ENCODE measurements around the gene BMPR1A. TPM values are rescaled to one million over a fixed set of nuclear protein-coding genes. Genes with fewer than 3 reads are reported as not detected.

The BMPR1A gene
- total RNA-seq, 2 experiments from 2014 or later, result 8.9 to 11.7 TPM

DNA sequence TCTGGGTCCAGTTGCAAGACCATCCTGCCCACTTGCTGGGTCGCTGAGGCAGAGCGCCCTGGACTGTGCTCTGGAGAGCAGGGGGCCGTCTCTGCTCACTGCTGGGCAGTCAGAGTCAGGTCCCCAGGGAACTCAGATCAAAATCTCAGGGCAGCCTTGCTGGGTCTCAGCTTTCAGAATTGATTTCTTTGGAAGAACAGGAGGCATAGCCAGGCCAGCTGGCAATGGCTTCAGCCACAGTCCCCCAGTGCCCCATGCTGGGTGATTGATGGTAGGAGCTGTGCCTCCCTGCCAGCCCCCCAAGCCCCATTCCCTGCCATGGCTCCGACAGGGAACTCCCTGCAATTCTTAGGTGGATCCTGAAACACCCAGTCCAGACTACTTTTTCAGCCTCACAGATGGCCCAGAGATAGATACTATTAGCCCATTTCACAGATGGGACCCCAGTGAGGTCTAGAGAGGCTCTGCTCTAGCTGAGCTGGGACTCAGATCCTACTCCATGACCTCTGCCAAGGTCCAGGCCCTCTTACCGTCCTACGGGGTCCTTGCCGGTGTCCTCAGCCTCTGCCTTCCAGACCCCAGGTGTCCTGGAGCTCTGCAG lies 200.5 kb downstream of the BMPR1A start:
- Mint-ChIP-seq H3K4me3 (no peak overlapping the region), H3K4me1 (peaks cover 3% of the 10 kb centered on the region), H3K9me3 (peaks cover 15% of the 10 kb centered on the region), H3K36me3 (ENCODE audit: low read depth) (peaks cover 6% of the 10 kb centered on the region), H3K27ac (peak overlapping the region; percentile 71), H3K27me3 (no peaks in the 10 kb centered on the region)
- CTCF ChIA-PET, result interaction anchor here (0.9 to 4.3 kb wide), 5 partner anchors 10 to 18 kb away, joined by 3 to 23 read pairs (median 4); partner anchors contain the start of gene ADIRF
- POLR2A ChIA-PET, result no interaction called here
- no peak for DNase-seq

GRCh38 chr10:86957471-86958115 lies 201.2 kb downstream of the BMPR1A start, which contains the start of gene MMRN2:
MMRN2 (minus strand) TSS chr10:86957615; CDS start chr10:86957541, 74 bp downstream.
- CTCF ChIA-PET, result interaction anchor here (0.6 to 4.3 kb wide), 5 partner anchors 9 to 19 kb away, joined by 3 to 23 read pairs (median 4); partner anchors contain the start of gene ADIRF
- no peaks in the 10 kb centered on the region for H3K27me3 Mint-ChIP-seq
- DNase-seq, result no peak
- no peaks in the 10 kb centered on the region for H3K36me3 Mint-ChIP-seq (ENCODE audit: low read depth)
- H3K4me3 Mint-ChIP-seq, result no peak within 1 kb of the TSS
- peaks cover 9% of the 10 kb centered on the region for H3K9me3 Mint-ChIP-seq
- POLR2A ChIA-PET, result no interaction called here
- H3K27ac Mint-ChIP-seq, result peak within 1 kb of the TSS; percentile 71
- peaks cover 3% of the 10 kb centered on the region for H3K4me1 Mint-ChIP-seq

DNA sequence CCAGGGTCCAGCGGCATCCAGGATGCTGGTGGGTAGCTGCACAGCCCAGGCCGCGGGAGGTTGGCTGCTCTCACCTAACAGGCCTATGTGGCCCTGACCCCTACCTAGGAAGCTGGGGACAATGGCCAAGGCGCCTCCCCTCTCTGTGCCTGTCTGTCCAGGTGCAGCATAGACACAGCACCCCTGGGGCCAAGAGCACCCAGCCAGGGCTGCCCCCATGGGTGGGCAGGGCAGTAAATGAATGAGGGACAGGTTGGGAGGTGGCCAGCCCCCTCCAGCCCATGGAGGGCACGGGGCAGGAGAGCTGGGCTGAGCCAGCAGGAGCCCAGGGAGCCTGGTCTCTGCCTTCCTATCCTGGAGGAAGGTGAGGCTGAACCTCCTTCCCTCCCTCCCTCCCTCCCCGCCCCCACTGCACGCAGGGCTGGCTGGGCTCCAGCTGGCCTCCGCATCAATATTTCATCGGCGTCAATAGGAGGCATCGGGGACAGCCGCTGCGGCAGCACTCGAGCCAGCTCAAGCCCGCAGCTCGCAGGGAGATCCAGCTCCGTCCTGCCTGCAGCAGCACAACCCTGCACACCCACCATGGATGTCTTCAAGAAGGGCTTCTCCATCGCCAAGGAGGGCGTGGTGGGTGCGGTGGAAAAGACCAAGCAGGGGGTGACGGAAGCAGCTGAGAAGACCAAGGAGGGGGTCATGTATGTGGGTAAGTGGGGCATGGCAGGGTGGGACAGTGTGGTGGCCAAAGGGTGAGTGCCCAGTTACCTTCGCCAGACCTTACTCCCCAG lies 201.9 kb downstream of the BMPR1A start, which contains the start of gene SNCG:
SNCG (plus strand) TSS at position 484 of the 785 bp plus-strand sequence; CDS start at position 583, 99 bp downstream.
- CTCF ChIA-PET, result interaction anchor here (0.6 kb wide), 1 partner anchor 15 kb away, joined by 3 read pairs; no protein-coding TSS in a partner anchor
- H3K36me3 Mint-ChIP-seq (ENCODE audit: low read depth), result no peaks in the 10 kb centered on the region
- no peak for DNase-seq

GRCh38 chr10:86958901-86959736 lies 202.7 kb downstream of the BMPR1A start:
- peak overlapping the region; percentile 50 for H3K27ac Mint-ChIP-seq
- ChIA-PET POLR2A (no interaction called here), CTCF (interaction anchor here (2.0 to 2.3 kb wide), 2 partner anchors 10 to 20 kb away, joined by 12 to 14 read pairs; no protein-coding TSS in a partner anchor)
- no peak for DNase-seq
- H3K4me1 Mint-ChIP-seq, result peaks cover 3% of the 10 kb centered on the region
- no peak overlapping the region for H3K4me3 Mint-ChIP-seq
- peaks cover under 1% of the 10 kb centered on the region for H3K9me3 Mint-ChIP-seq
- H3K36me3 Mint-ChIP-seq (ENCODE audit: low read depth), result no peaks in the 10 kb centered on the region
- no peaks in the 10 kb centered on the region for H3K27me3 Mint-ChIP-seq

More for the DNA sequence above, 201.9 kb downstream of the BMPR1A start, which contains the start of gene SNCG:
- POLR2A ChIA-PET, result no interaction called here
- H3K4me1 Mint-ChIP-seq, result peaks cover 3% of the 10 kb centered on the region
- H3K9me3 Mint-ChIP-seq, result peaks cover 5% of the 10 kb centered on the region
- H3K27me3 Mint-ChIP-seq, result no peaks in the 10 kb centered on the region
- no peak within 1 kb of the TSS for H3K4me3 Mint-ChIP-seq
- peak within 1 kb of the TSS; percentile 71 for H3K27ac Mint-ChIP-seq

DNA sequence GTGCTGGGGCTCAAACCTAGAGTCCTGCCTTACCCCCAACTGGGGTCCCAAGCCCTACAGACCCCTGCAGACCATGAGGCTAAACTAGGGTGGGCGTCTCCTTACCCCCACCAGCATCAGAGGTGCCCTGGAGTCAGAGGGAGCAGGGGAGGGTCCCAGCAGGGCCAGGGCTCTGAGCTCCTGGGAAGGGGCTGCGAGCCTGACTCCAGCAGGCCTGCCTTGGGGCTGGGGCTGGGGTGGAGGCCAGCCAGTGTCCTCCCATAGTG lies 203.3 kb downstream of the BMPR1A start:
- Mint-ChIP-seq H3K9me3 (no peaks in the 10 kb centered on the region), H3K4me3 (no peak overlapping the region), H3K4me1 (peaks cover 3% of the 10 kb centered on the region), H3K27ac (no peak overlapping the region), H3K27me3 (no peaks in the 10 kb centered on the region), H3K36me3 (ENCODE audit: low read depth) (no peaks in the 10 kb centered on the region)
- POLR2A ChIA-PET, result no interaction called here
- CTCF ChIA-PET, result interaction anchor here (1.2 to 2.3 kb wide), 3 partner anchors 10 to 271 kb away, joined by 3 to 14 read pairs (median 12); no protein-coding TSS in a partner anchor
- no peak for DNase-seq

DNA sequence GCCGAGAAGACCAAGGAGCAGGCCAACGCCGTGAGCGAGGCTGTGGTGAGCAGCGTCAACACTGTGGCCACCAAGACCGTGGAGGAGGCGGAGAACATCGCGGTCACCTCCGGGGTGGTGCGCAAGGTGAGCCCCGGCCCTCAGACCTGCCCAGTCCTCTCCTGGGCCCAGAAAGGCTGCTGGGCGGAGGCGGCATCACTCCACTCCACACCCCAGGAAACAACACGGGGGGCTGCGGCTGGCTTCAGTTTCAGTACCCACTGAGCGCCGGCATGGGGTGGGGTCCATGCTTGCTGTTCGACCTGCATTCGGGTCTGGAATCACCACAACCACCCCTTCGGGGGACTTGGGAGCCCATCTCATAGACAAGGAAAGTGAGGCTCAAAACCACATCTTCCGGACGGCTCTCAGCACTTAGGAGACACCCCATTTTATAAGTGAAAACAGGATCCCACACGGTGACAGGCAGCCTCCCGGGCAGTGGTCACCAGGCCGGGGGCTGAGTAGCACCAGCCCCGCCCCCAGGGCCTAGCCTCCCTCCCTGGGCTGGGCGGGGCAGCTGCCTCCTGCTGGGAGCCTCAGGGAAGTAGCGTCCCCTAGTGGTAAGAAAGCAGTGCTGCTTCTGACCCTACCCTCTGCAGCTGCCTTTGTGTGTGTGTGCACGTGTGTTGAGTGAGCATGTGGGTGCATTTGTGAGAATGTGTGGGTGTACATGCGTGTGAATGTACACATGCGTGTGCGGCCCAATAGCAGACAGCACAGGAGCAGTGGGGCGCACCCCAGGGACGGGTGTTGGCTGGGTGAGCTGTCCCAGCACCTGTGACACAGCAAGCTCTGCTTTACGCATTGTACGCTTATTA lies 203.8 kb downstream of the BMPR1A start:
- CTCF ChIA-PET, result interaction anchor here (0.6 to 2.3 kb wide), 9 partner anchors 9 to 272 kb away, joined by 3 to 14 read pairs (median 4); no protein-coding TSS in a partner anchor
- H3K4me1 Mint-ChIP-seq, result peaks cover 3% of the 10 kb centered on the region
- no peak overlapping the region for H3K4me3 Mint-ChIP-seq
- no peaks in the 10 kb centered on the region for H3K27me3 Mint-ChIP-seq
- H3K9me3 Mint-ChIP-seq, result no peaks in the 10 kb centered on the region
- POLR2A ChIA-PET, result no interaction called here
- DNase-seq, result peak; percentile 42
- no peak overlapping the region for H3K27ac Mint-ChIP-seq
- no peaks in the 10 kb centered on the region for H3K36me3 Mint-ChIP-seq (ENCODE audit: low read depth)

DNA sequence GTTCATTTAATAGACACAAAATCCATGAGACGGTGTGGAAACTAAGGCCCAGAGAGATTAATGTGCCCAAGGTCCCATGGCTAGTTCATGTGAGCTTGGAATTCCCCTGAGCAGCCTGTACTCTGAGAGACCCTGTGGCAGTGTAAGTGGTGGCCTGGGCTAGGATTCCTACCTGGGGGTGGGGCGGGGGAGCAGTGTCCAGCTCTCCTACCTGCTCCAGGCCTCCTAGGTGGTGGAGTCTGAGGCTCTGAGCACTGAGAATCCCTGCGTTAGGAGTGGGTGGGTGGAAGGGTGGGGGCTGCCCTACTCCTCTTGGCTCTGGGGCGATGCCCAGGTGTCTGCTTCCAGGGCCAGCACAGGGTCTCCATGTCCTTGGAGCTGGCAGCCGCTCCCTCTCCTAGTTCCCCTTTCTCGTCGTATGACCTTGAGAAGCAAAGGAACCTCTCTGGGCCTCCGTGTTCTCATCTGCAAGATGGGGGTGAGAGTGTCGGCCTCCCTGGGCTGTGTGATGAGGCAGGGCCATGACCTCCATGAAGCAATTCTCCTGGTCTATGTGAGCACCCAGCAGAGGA lies 204.5 kb downstream of the BMPR1A start:
- H3K27me3 Mint-ChIP-seq, result no peaks in the 10 kb centered on the region
- no peaks in the 10 kb centered on the region for H3K36me3 Mint-ChIP-seq (ENCODE audit: low read depth)
- no peak for DNase-seq
- no peaks in the 10 kb centered on the region for H3K9me3 Mint-ChIP-seq
- ChIA-PET POLR2A (no interaction called here), CTCF (interaction anchor here (0.6 to 2.3 kb wide), 8 partner anchors 8 to 272 kb away, joined by 3 to 14 read pairs (median 4); no protein-coding TSS in a partner anchor)
- peaks cover 7% of the 10 kb centered on the region for H3K4me1 Mint-ChIP-seq
- no peak overlapping the region for H3K27ac Mint-ChIP-seq
- no peak overlapping the region for H3K4me3 Mint-ChIP-seq

GRCh38 chr10:86961481-86962091 lies 205.2 kb downstream of the BMPR1A start:
- Mint-ChIP-seq H3K4me3 (no peak overlapping the region), H3K27me3 (no peaks in the 10 kb centered on the region), H3K36me3 (ENCODE audit: low read depth) (no peaks in the 10 kb centered on the region), H3K27ac (no peak overlapping the region), H3K4me1 (peaks cover 14% of the 10 kb centered on the region), H3K9me3 (no peaks in the 10 kb centered on the region)
- no peak for DNase-seq
- ChIA-PET CTCF (interaction anchor here (0.6 kb wide), 1 partner anchor 22 kb away, joined by 3 read pairs; no protein-coding TSS in a partner anchor), POLR2A (no interaction called here)

DNA sequence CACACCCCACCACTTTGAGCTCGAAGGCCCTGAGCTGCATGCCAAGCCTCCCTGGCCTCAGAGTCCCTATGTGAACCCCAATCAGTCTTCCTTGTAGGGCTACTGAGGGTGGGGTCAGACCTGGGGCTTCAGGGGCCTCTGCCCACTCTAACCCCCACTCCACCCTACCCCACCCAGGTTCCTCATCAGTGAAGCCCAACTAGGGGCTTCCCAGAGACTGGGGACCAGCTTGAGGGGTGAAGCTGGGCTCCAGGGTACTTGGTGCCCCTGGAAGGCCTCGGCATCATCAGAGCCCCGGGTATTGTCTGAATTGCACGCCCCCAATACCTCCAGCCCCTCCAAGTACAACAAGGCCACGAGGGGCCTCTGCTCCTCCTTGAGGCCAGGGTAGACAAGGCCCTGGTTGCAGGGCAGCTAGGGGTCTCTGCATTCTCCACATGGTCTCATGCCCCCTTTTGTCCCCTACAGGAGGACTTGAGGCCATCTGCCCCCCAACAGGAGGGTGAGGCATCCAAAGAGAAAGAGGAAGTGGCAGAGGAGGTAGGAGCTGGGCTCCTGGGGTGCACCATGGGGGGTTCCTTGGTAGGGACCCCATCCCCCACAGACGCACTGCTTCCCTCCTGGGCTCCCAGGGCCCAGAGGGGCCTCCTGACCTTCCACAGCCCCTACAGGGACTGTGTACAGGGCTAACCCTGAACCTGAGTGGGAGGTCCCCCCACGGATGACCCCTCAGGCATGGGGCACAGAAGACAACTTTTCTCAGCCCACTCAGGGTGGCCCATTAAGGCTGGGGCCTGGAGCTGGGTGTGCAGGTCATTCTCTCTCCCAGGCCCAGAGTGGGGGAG lies 205.9 kb downstream of the BMPR1A start:
- H3K27me3 Mint-ChIP-seq, result no peaks in the 10 kb centered on the region
- CTCF ChIA-PET, result interaction anchor here (0.5 to 1.3 kb wide), 4 partner anchors 8 to 276 kb away, joined by 3 to 4 read pairs (median 3); no protein-coding TSS in a partner anchor
- H3K9me3 Mint-ChIP-seq, result no peaks in the 10 kb centered on the region
- POLR2A ChIA-PET, result no interaction called here
- no peak overlapping the region for H3K27ac Mint-ChIP-seq
- peaks cover 15% of the 10 kb centered on the region for H3K4me1 Mint-ChIP-seq
- DNase-seq, result no peak
- no peak overlapping the region for H3K4me3 Mint-ChIP-seq
- H3K36me3 Mint-ChIP-seq (ENCODE audit: low read depth), result no peaks in the 10 kb centered on the region

DNA sequence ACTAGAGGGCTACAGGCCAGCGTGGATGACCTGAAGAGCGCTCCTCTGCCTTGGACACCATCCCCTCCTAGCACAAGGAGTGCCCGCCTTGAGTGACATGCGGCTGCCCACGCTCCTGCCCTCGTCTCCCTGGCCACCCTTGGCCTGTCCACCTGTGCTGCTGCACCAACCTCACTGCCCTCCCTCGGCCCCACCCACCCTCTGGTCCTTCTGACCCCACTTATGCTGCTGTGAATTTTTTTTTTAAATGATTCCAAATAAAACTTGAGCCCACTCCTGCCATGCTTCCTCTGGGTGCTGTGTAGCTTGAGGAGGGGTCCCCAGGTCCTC lies 206.5 kb downstream of the BMPR1A start:
- Mint-ChIP-seq H3K4me1 (peaks cover 18% of the 10 kb centered on the region), H3K36me3 (ENCODE audit: low read depth) (no peaks in the 10 kb centered on the region), H3K27me3 (peaks cover 5% of the 10 kb centered on the region), H3K27ac (no peak overlapping the region), H3K9me3 (no peaks in the 10 kb centered on the region), H3K4me3 (no peak overlapping the region)
- ChIA-PET CTCF (interaction anchor here (0.5 to 1.3 kb wide), 3 partner anchors 9 to 276 kb away, joined by 3 to 4 read pairs (median 3); no protein-coding TSS in a partner anchor), POLR2A (no interaction called here)
- no peak for DNase-seq
